ENCODE data around the gene TRAF3IP1.

The TRAF3IP1 gene

GRCh38 chr2:238278626-238279323 lies 41.5 kb upstream of the TRAF3IP1 start:
- DNase-seq (ENCODE audit: extremely low read depth, low read depth): no peak

DNA sequence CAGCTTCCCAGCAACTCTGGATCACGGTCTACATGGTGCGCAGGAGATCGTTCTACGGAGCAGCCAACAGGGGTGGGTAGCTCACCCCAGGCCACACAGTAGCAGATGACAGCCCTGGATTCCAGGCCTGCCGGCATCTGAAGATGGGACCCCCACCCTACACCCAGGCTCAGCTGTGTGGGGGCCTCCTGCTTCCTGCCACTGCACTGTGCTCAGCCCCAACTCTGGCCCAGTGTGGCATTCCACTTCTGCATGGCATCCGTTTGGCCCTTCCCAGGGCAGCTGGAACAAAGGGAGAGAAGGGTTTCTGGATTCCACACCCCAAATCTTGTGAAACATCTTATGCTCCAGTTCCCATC lies 41.0 kb upstream of the TRAF3IP1 start:
- no peak for DNase-seq (ENCODE audit: extremely low read depth, low read depth)
- no peak for TF ChIP-seq CTCF (IDR thresholded peaks at IDR 0.05; ENCODE audit: low read depth, low read length)

More at GRCh38 chr2:238278626-238279323, 41.5 kb upstream of the TRAF3IP1 start:
- no peak for TF ChIP-seq CTCF (IDR thresholded peaks at IDR 0.05; ENCODE audit: low read depth, low read length)

GRCh38 chr2:238280083-238280825 lies 40.1 kb upstream of the TRAF3IP1 start:
- no peak for TF ChIP-seq CTCF (IDR thresholded peaks at IDR 0.05; ENCODE audit: low read depth, low read length)
- no peak for DNase-seq (ENCODE audit: extremely low read depth, low read depth)

DNA sequence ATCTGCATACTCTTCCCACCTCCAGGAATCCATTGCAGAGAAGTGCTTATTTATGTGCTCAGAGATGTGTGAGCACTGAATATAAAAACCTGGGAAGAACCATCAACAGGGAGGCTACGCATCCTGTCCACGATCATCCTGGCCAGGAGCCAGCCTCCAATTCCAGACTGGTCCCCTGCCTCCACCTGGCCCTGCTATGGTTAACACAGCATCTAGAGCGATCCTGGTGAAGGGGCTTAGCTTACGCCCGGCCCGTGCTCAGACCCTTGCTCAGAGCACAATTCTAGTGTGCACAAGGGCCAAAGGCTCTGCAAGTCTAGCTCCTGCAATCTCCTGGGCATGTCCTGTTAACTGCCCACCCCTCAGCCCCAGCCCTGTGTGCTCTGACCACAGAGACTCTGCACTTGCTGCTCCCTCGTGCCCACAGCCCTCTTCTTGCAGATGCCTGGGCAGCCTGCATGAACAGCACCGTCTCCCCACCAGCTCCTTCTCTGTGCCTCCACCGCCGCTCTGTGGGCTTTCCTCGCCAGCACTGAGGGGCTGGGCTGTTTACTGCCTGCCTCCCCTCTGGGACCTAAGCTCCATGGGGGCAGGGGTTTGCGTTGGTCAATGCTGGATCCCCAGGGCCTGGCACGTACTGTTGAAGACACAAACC lies 38.4 kb upstream of the TRAF3IP1 start:
- no peak for DNase-seq (ENCODE audit: extremely low read depth, low read depth)
- no peak for TF ChIP-seq CTCF (IDR thresholded peaks at IDR 0.05; ENCODE audit: low read depth, low read length)

DNA sequence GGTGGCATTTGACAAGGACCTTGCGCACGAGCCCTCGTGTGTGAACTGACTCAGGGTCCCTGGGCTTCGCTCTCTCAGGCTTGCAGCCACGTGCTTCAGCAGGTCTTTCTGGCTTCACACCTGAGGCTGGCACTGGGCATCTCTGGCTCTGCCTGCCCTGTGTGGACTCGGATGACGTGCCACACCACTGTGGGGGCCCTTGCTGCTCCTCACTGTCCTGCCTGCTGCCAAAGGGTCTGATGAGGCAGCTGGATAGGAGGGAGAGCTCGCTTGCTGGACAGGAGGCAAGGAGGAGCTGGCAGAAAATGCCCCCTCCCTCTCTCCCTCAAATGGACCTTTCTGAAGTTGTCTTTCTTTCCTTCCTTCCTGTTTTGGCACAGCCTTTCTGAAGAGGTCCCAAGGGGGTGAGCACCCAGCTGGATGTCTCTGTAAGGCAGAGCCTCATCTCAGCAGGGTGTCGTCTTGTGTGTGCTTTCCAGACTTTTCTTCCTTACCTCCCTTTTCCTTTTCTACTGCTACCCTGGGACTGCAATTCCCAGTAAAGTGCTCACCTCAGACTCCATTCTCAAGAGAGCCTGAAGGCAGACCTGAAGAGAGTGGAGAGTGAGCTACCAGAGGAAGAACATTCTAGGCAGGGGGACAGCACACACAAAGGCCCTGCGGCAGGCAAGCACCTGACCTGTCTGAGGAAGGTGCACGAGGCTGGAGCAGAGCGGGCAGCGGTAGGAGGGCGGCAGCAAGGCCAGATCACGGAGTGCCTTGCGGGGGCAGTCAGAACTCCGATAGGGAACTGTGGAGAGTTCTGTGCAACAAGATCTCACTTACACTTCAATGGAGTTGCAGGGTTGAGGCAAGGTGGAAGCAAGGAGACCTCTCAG lies 37.2 kb upstream of the TRAF3IP1 start:
- no peak for DNase-seq (ENCODE audit: extremely low read depth, low read depth)
- TF ChIP-seq CTCF (IDR thresholded peaks at IDR 0.05; ENCODE audit: low read depth, low read length): no peak

- no peak for TF ChIP-seq CTCF (IDR thresholded peaks at IDR 0.05; ENCODE audit: low read depth, low read length)
- no peak for DNase-seq (ENCODE audit: extremely low read depth, low read depth)
Observed at GRCh38 chr2:238284802-238285515, 35.4 kb upstream of the TRAF3IP1 start.

Data from AG09319 (cell line).